Heart right ventricle (tissue), 16 donors: Measurements from ENCODE around the gene MKRN2OS. TPM values are rescaled to one million over a fixed set of nuclear protein-coding genes. Genes with fewer than 3 reads are reported as not detected.

Experiments used
- ATAC-seq, 8 donors: fragments of 200-7000 bp; cut with Tn5 transposase; one replicate each; pipeline ENCODE4 v1.9.1; 2020; ENCODE audit warnings: mild to moderate bottlenecking in 8 of 8, moderate library complexity in 8 of 8, moderate number of reproducible peaks in 1 of 8
- DNase-seq, 2 donors: peaks; one replicate each; pipeline ENCODE4 v3.0.0-alpha.2; 2020
- H3K27ac ChIP-seq, 10 donors: fragments of 200-600 bp; sonication (generic) in 2 of 10; one replicate each; pipeline versions ENCODE4 v1.5.0 to v1.8.0; 2020 to 2022; ENCODE audit warnings: mild to moderate bottlenecking in 3 of 10
- H3K27me3 ChIP-seq, 7 donors: fragments of 200-600 bp; one replicate each; pipeline ENCODE4 v1.8.0; 2021 to 2022; ENCODE audit warnings: mild to moderate bottlenecking in 2 of 7
- H3K36me3 ChIP-seq, 9 donors: fragments of 200-600 bp; sonication (generic) in 1 of 9; one replicate each; pipeline versions ENCODE4 v1.5.0 to v1.8.0; 2020 to 2022; ENCODE audit warnings: mild to moderate bottlenecking in 2 of 9
- H3K4me1 ChIP-seq, 9 donors: fragments of 200-600 bp; sonication (generic) in 1 of 9; one replicate each; pipeline versions ENCODE4 v1.5.0 to v1.8.0; 2020 to 2022; ENCODE audit warnings: mild to moderate bottlenecking in 4 of 9
- H3K4me3 ChIP-seq, 10 donors: fragments of 200-600 bp; sonication (generic) in 2 of 10; one replicate each; pipeline versions ENCODE4 v1.5.0 to v1.8.0; 2020 to 2022; ENCODE audit warnings: mild to moderate bottlenecking in 7 of 10, moderate library complexity in 2 of 10
- H3K9me3 ChIP-seq, 11 donors: fragments of 200-600 bp in 10 of 11; sonication (generic) in 2 of 11; one replicate each; pipeline versions ENCODE4 v1.5.0 to v1.8.0; 2013 to 2022; ENCODE audit warnings: mild to moderate bottlenecking in 2 of 11, control low read depth in 1 of 11, moderate library complexity in 1 of 11
- CTCF ChIP-seq, 9 donors: fragments of 200-600 bp; sonication (generic) in 2 of 9; IDR thresholded peaks; one replicate each; pipeline versions ENCODE4 v1.5.0 to v1.8.0; 2021 to 2022; ENCODE audit warnings: antibody characterized with exemption in 9 of 9, mild to moderate bottlenecking in 5 of 9, moderate library complexity in 1 of 9
- WGBS, 2 donors: extraction: QIAGEN DNeasy Blood & Tissue Kit; methylation state at CpG; one replicate each; pipeline ENCODE4 v1.1.7; 2013; ENCODE audit warnings: inconsistent platforms in 1 of 2; 5-methylcytosine and 5-hydroxymethylcytosine counted together
- intact Hi-C, 10 donors: fragments of 100-400 bp; cut with DNase I; formaldehyde crosslinking; loops; one replicate each; pipeline versions ENCODE4 v1.11.1 to v1.14.2; 2022
- long read RNA-seq, 3 donors: library from polyadenylated mRNA; unstranded; transcript quantifications; one replicate each; pipeline ENCODE4 v2.0.0, GENCODE V29; 2020 to 2021
- polyA plus RNA-seq, 2 donors: library from polyadenylated mRNA; stranded (reverse); fragments of 200-250 nt; gene quantifications; one replicate each; pipeline ENCODE4 v1.2.3, GENCODE V29; 2013
- total RNA-seq, 10 donors: library from RNA; stranded (reverse); fragmentation: NEBNext Ultra II Directional in 3 of 10; extraction: Animal tissue kit (Norgen Biotek cat#: 25700) in 3 of 10; gene quantifications; one replicate each; pipeline versions ENCODE4 v1.2.1 to v1.2.4, GENCODE V29; 2021 to 2023
- donor health status: Arrhythmogenic right ventricular cardiomyopathy.
- donor health status: ischemic (EF 13 %, LVEDD 7.1; RV severe dilation, severe dysfunction).
- donor health status: healthy with polysubstance abuse.
- donor health status: DM: no; HTN: yes; CAD: no.
- donor health status: DM: no; HTN: no; CAD: no.
- donor health status: ischemic (EF 25% LVEDD 6.9; RV normal size, moderate dysfunction).
- donor health status: ischemic (EF 25% LVEDD 5.7; RV mildly dilated, moderate dysfunction).
- donor health status: healthy.
- donor health status: DM: yes; HTN: yes; CAD: no.
- donor health status: Ischemic cardiomyopathy.
- donor health status: ischemic (EF 35%, LVEDD 5.7; RV mildly dilated, moderate dysfunction).
- donor health status: nonischemic (EF 11% LVEDD 7.7; RV severe dilation, severe dysfunction).
- donor health status: DM: yes; HTN: yes; CAD: no.
- donor health status: PGD.
- donor health status: ischemic (EF 29% LVEDD 5.4; RV normal size, mild dysfunction).
- donor health status: nonischemic (EF 23%, LVEDD 6.1; RV moderate dilation, normal function).

Gene MKRN2OS, protein sequence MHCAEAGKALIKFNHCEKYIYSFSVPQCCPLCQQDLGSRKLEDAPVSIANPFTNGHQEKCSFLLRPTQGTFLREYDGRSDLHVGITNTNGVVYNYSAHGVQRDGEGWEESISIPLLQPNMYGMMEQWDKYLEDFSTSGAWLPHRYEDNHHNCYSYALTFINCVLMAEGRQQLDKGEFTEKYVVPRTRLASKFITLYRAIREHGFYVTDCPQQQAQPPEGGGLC
- total RNA-seq (1 to 10 TPM in 6 of 10 donors, under 1 TPM in 1, not detected in 3; 0.49 to 9.3 (median 6.2) TPM), polyA plus RNA-seq (not detected)
- long read RNA-seq, donor 1: 0 reads
- long read RNA-seq, donor 2: 0 reads
- long read RNA-seq, donor 3, partial matches to known transcripts: 0 of 4 reads
- long read RNA-seq, donor 3, other reads (novel, unspliced or antisense): 4 of 4 reads

DNA sequence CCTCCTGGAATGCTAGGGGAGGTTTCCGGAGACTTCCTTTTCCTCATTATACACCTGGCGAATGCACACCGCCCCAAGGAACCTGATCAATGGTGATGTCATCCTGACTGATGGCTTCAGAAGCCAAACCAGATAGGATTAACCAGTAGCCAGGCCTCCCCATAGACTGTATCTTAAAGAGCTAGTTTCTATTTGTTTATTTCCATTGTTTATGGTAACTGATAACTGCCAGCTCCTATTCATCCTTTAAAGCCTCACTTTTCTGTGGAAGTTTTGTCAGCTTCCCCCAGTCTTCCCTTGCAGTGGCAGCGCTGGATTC, at the start of gene MKRN2OS:
Gene MKRN2OS, minus strand, starts transcription at position 27 of the 319 bp plus-strand sequence. CDS start 35 bp downstream, outside the sequence.
- ATAC-seq: peak in 1 of 8 donors; percentile 17

GRCh38 chr3:12593473-12593872, 48.2 kb upstream of the MKRN2OS start:
- WGBS, 2 donors: 85 to 86% methylated on average over 3 of the region's 3 CpGs
- ATAC-seq (no peak), DNase-seq (no peak)
- H3K4me3 ChIP-seq: no peak overlapping the region
- no peaks in the 10 kb centered on the region for H3K9me3 ChIP-seq
- TF ChIP-seq CTCF (IDR thresholded peaks at IDR 0.05): no peak
- peaks cover 0 to 100% (median 60%) of the 10 kb centered on the region in 9 donors for H3K36me3 ChIP-seq
- intact Hi-C loops: loop anchor here in 1 of 10 donors (10.0 kb wide), 1 partner anchor 121 kb away; no protein-coding TSS in a partner anchor
- no peaks in the 10 kb centered on the region for H3K27me3 ChIP-seq
- H3K4me1 ChIP-seq: peaks cover 0 to 51% (median 6%) of the 10 kb centered on the region in 9 donors
- peak overlapping the region in 6 of 10 donors; percentile 22 to 63 (median 58) for H3K27ac ChIP-seq

More for the DNA sequence above, at the start of gene MKRN2OS:
- peaks cover 0 to 7% (median 0%) of the 10 kb centered on the region in 9 donors for H3K36me3 ChIP-seq
- intact Hi-C loops: no loop called here
- H3K27ac ChIP-seq: no peak within 1 kb of the TSS
- no peaks in the 10 kb centered on the region for H3K9me3 ChIP-seq
- no peak within 1 kb of the TSS for H3K4me3 ChIP-seq
- peaks cover 0 to 7% (median 0%) of the 10 kb centered on the region in 7 donors for H3K27me3 ChIP-seq
- no peaks in the 10 kb centered on the region for H3K4me1 ChIP-seq
- 56 to 73% methylated on average over 4 of the region's 4 CpGs for WGBS, 2 donors
- DNase-seq: no peak
- no peak for TF ChIP-seq CTCF (IDR thresholded peaks at IDR 0.05)

- peak overlapping the region; percentile 14 to 77 (median 58) for H3K27ac ChIP-seq
- WGBS, 2 donors: 57 to 74% methylated on average over 4 of the region's 4 CpGs
- H3K4me1 ChIP-seq: peaks cover 0 to 59% (median 13%) of the 10 kb centered on the region in 9 donors
- ATAC-seq (peak in 6 of 8 donors; percentile 25 to 67 (median 62)), DNase-seq (no peak)
- no peaks in the 10 kb centered on the region for H3K27me3 ChIP-seq
- peaks cover 0 to 100% (median 60%) of the 10 kb centered on the region in 9 donors for H3K36me3 ChIP-seq
- H3K4me3 ChIP-seq: no peak overlapping the region
- TF ChIP-seq CTCF (IDR thresholded peaks at IDR 0.05): no peak
- H3K9me3 ChIP-seq: no peaks in the 10 kb centered on the region
- intact Hi-C loops: loop anchor here in 1 of 10 donors (10.0 kb wide), 1 partner anchor 123 kb away; no protein-coding TSS in a partner anchor
Observed at GRCh38 chr3:12591997-12592715, 46.9 kb upstream of the MKRN2OS start.

DNA sequence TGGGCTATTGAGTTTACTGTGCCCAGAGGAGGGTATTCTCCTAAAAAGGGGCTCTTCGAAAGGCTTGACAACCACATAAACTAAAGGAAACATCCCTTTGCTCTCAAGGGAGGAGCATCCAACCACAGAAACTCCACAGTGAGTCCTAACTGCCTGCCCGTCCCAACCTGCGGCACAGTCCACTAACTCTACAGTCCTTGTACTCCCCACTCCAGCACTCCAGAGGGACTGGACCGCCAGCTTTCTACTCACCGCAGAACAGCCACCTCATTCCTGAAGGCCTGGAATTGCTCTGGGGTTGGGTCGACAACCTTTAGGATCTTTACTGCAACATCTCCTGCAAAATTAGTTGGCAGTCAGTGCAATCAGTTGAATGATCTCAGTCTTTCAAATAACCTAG, 46.2 kb upstream of the MKRN2OS start:
- ATAC-seq (no peak), DNase-seq (no peak)
- peaks cover 0 to 65% (median 16%) of the 10 kb centered on the region in 9 donors for H3K4me1 ChIP-seq
- no peak for TF ChIP-seq CTCF (IDR thresholded peaks at IDR 0.05)
- H3K9me3 ChIP-seq: no peaks in the 10 kb centered on the region
- H3K27me3 ChIP-seq: no peaks in the 10 kb centered on the region
- H3K27ac ChIP-seq: peak overlapping the region in 9 of 10 donors; percentile 14 to 77 (median 61)
- peaks cover 0 to 99% (median 64%) of the 10 kb centered on the region in 9 donors for H3K36me3 ChIP-seq
- H3K4me3 ChIP-seq: no peak overlapping the region
- intact Hi-C loops: loop anchor here in 1 of 10 donors (10.0 kb wide), 1 partner anchor 123 kb away; no protein-coding TSS in a partner anchor
- 93 to 94% methylated on average over 6 of the region's 6 CpGs for WGBS, 2 donors
